A673 (cell line): Measurements from ENCODE around the gene NTRK1. TPM values are rescaled to one million over a fixed set of nuclear protein-coding genes. Genes with fewer than 3 reads are reported as not detected.

Source experiments
- BruUV-seq: library from RNA; stranded (reverse); fragments of 400-500 nt; replicated peaks from 2 replicates; lab custom pipeline; 2021; lab: Mats Ljungman, UMichigan
- CTCF ChIA-PET: fragments of 300-600 bp; sonication (Branson Sonifier 250); formaldehyde crosslinking; loops from one replicate; lab custom pipeline; 2022; ENCODE audit warnings: antibody characterized with exemption; lab: Charles Lee
- POLR2A ChIA-PET: fragments of 300-600 bp; sonication (Branson Sonifier 250); formaldehyde crosslinking; loops from one replicate; lab custom pipeline; 2022; ENCODE audit warnings: antibody characterized with exemption; ENCODE audit not compliant: low non-redundant PET; lab: Charles Lee
- DNase-seq: peaks from one replicate; pipeline ENCODE4 v3.0.0-alpha.2; 2015; ENCODE audit warnings: low spot score
- H3K27ac ChIP-seq: fragments of 200-600 bp; sonication (generic); 2 replicates; pipeline ENCODE4 v1.5.1; 2016; ENCODE audit warnings: mixed run types, low read depth, mild to moderate bottlenecking, mixed read lengths, antibody characterized with exemption, low read length; ENCODE audit not compliant: poor library complexity, severe bottlenecking
- H3K27me3 ChIP-seq: fragments of 200-600 bp; sonication (generic); replicated peaks from 2 replicates; pipeline ENCODE4 v1.6.1; 2017; ENCODE audit warnings: mixed run types, low read depth, mild to moderate bottlenecking, mixed read lengths, antibody characterized with exemption, low read length; ENCODE audit not compliant: insufficient read depth, poor library complexity
- H3K36me3 ChIP-seq: fragments of 200-600 bp; sonication (generic); 2 replicates; pipeline ENCODE4 v1.6.1; 2016; ENCODE audit warnings: mixed run types, mild to moderate bottlenecking, mixed read lengths, antibody characterized with exemption, low read length; ENCODE audit not compliant: insufficient read depth, poor library complexity, severe bottlenecking
- H3K4me1 ChIP-seq: fragments of 200-600 bp; sonication (generic); 2 replicates; pipeline ENCODE4 v1.6.1; 2017; ENCODE audit warnings: mixed run types, mild to moderate bottlenecking, mixed read lengths, antibody characterized with exemption, low read length; ENCODE audit not compliant: insufficient read depth, poor library complexity, severe bottlenecking
- H3K4me3 ChIP-seq: fragments of 200-600 bp; sonication (generic); 2 replicates; pipeline ENCODE4 v1.5.1; 2016; ENCODE audit warnings: low read depth, mixed run types, mild to moderate bottlenecking, mixed read lengths, low read length; ENCODE audit not compliant: poor library complexity, severe bottlenecking
- H3K9me3 ChIP-seq: fragments of 200-600 bp; sonication (generic); 2 replicates; pipeline ENCODE4 v1.6.1; 2016; ENCODE audit warnings: mixed run types, low read depth, mild to moderate bottlenecking, mixed read lengths, antibody characterized with exemption, low read length; ENCODE audit not compliant: poor library complexity, severe bottlenecking
- EZH2 ChIP-seq: fragments of 200-600 bp; sonication (generic); IDR thresholded peaks from 2 replicates; pipeline ENCODE4 v1.6.1; 2017; ENCODE audit warnings: borderline replicate concordance, low read depth, mild to moderate bottlenecking, mixed read lengths, antibody characterized with exemption, low read length; ENCODE audit not compliant: poor library complexity, severe bottlenecking
- intact Hi-C: fragments of 100-400 bp; cut with micrococcal nuclease; formaldehyde crosslinking; loops from one replicate; pipeline ENCODE4 v1.10.0; 2022; ENCODE audit not compliant: unreplicated experiment
- total RNA-seq: library from RNA; stranded (reverse); gene quantifications from 2 replicates; pipeline ENCODE4 v1.2.3, GENCODE V29; 2021
- TF ChIP-seq, protein P1 (sequence below): fragments of 300-800, 200-600 bp; sonication (generic); conservative IDR thresholded peaks from 2 replicates; pipeline ENCODE4 v1.5.1; 2017; ENCODE audit warnings: low read depth, mild to moderate bottlenecking, antibody characterized with exemption, low read length, moderate library complexity, mixed read lengths

The NTRK1 gene
- total RNA-seq, 1 experiment from 2014 or later: 5.1 TPM

DNA sequence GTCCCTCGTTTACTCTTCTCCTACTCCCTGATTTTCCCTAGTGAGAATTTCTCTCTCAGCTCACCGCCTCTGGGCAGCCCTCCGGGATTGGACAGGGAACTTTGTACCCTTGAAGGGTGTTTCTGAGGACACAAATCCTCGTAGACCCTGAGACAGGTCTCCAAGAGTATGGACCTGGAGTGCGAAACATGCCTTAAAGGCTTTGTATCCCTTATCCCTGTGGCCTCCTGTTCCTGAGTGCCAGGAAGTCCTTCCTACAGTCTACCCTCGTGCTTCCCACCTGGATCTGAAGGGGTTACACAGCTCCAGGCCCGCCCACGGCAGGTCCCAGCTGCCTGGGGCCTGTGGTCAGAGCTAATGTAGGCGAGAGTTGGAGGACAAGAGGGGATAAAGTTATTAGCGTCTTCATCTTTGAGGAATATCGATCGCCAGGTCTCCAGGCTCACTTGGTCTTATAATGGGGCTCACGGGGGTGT, 25.3 kb downstream of the NTRK1 start:
- intact Hi-C loops: loop anchor here (2.0 kb wide), 1 partner anchor 19 kb away; no protein-coding TSS in a partner anchor
- no peak overlapping the region for H3K4me3 ChIP-seq
- BruUV-seq: no TSS peak
- H3K9me3 ChIP-seq: no peaks in the 10 kb centered on the region
- no peak overlapping the region for H3K27ac ChIP-seq
- H3K27me3 ChIP-seq: no peaks in the 10 kb centered on the region
- no peaks in the 10 kb centered on the region for H3K36me3 ChIP-seq
- ChIA-PET CTCF (interaction anchor here (5.1 kb wide), 1 partner anchor 196 kb away, joined by 33 read pairs; no protein-coding TSS in a partner anchor), POLR2A (no interaction called here)
- H3K4me1 ChIP-seq: no peaks in the 10 kb centered on the region
- no peak for TF ChIP-seq EZH2
- TF ChIP-seq, protein P1, sequence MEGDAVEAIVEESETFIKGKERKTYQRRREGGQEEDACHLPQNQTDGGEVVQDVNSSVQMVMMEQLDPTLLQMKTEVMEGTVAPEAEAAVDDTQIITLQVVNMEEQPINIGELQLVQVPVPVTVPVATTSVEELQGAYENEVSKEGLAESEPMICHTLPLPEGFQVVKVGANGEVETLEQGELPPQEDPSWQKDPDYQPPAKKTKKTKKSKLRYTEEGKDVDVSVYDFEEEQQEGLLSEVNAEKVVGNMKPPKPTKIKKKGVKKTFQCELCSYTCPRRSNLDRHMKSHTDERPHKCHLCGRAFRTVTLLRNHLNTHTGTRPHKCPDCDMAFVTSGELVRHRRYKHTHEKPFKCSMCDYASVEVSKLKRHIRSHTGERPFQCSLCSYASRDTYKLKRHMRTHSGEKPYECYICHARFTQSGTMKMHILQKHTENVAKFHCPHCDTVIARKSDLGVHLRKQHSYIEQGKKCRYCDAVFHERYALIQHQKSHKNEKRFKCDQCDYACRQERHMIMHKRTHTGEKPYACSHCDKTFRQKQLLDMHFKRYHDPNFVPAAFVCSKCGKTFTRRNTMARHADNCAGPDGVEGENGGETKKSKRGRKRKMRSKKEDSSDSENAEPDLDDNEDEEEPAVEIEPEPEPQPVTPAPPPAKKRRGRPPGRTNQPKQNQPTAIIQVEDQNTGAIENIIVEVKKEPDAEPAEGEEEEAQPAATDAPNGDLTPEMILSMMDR: no peak
- no peak for DNase-seq

DNA sequence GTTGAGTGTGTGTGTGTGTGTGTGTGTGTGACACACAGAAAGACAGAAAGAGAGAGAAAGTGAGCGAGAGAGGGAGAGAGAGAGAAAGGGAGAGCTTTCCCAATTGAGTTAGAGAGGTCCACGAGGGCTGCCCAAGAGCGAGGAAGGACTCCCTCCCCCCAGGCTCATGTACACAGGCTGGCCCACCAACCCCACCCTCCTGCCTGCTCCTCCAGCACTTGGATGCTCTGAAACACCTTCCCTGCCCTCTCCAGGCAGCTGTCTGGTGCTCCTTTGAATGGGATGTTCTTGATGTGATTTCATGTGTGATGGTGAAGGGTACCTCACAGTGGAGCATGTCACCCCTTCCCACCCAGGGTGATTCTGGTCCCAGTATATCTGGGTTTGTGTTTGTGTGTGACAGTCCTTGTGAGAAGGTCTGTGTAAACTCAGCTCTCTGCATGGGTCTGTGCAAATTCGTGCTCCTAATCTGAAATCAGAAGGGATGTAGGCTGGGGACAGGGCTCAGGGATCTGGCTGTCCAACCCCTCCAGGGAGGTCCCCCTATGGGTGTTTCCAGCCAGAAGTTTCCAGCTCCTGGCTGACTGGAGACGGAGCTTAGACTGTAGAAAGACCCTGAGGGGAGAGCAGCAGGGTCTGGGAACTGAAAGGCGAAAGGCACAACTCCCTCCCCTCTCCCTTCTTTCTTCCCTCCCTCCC, 26.1 kb downstream of the NTRK1 start:
- no peak for TF ChIP-seq EZH2
- TF ChIP-seq, protein P1: no peak
- BruUV-seq: no TSS peak
- POLR2A ChIA-PET: no interaction called here

DNA sequence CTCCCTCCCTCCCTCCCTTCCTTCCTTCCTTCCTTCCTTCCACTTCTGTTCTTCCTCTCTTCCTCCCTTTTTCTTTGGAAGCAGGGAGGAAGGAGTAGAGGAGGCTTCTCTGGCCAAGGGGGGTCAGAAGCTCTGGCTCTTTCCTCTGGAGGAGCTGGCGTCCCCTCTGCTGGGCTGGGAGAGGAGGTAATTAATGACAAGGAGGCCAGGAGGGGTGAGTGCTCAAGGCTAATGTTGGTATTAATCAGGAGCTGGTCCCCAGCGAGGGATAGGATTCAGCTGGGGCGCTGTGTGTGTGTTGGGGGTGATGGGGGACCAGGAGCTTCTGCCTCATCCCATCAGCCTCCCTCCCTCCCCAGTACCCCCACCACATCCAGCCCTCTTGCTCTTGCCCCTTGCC, 26.7 kb downstream of the NTRK1 start:
- ChIA-PET POLR2A (no interaction called here), CTCF (interaction anchor here (1.4 to 5.1 kb wide), 2 partner anchors 161 to 198 kb away, joined by 3 to 33 read pairs; no protein-coding TSS in a partner anchor)
- intact Hi-C loops: loop anchor here (2.0 kb wide), 1 partner anchor 21 kb away; no protein-coding TSS in a partner anchor
- Histone ChIP-seq H3K27me3 (no peaks in the 10 kb centered on the region), H3K36me3 (no peaks in the 10 kb centered on the region), H3K4me3 (no peak overlapping the region), H3K27ac (no peak overlapping the region), H3K9me3 (no peaks in the 10 kb centered on the region), H3K4me1 (no peaks in the 10 kb centered on the region)
- BruUV-seq: no TSS peak
- DNase-seq: no peak
- TF ChIP-seq, protein P1: no peak
- no peak for TF ChIP-seq EZH2

More for the DNA sequence above, 26.1 kb downstream of the NTRK1 start:
- DNase-seq: no peak
- Histone ChIP-seq H3K27ac (no peak overlapping the region), H3K36me3 (no peaks in the 10 kb centered on the region), H3K9me3 (no peaks in the 10 kb centered on the region), H3K4me1 (no peaks in the 10 kb centered on the region), H3K4me3 (no peak overlapping the region), H3K27me3 (no peaks in the 10 kb centered on the region)
- CTCF ChIA-PET: interaction anchor here (0.6 to 5.1 kb wide), 4 partner anchors 39 to 197 kb away, joined by 3 to 33 read pairs (median 4); no protein-coding TSS in a partner anchor
- intact Hi-C loops: loop anchor here (2.0 kb wide), 1 partner anchor 20 kb away; no protein-coding TSS in a partner anchor
